Osteocyte (in vitro differentiated cells): ENCODE results near the gene GRIK4. TPM values are rescaled to one million over a fixed set of nuclear protein-coding genes. Genes with fewer than 3 reads are reported as not detected.

Experiments
- DNase-seq: peaks from one replicate; pipeline ENCODE4 v3.0.0; 2021; ENCODE audit warnings: mixed read lengths; ENCODE audit not compliant: unreplicated experiment; ENCODE audit errors: extremely low spot score
- H3K27ac Mint-ChIP-seq: one replicate; pipeline ENCODE4 v1.8.0; 2021; ENCODE audit warnings: mild to moderate bottlenecking, mixed read lengths; ENCODE audit not compliant: unreplicated experiment
- H3K27me3 Mint-ChIP-seq: one replicate; pipeline ENCODE4 v1.8.0; 2021; ENCODE audit warnings: mixed read lengths; ENCODE audit not compliant: unreplicated experiment
- H3K36me3 Mint-ChIP-seq: one replicate; pipeline ENCODE4 v1.8.0; 2021; ENCODE audit warnings: mixed read lengths; ENCODE audit not compliant: unreplicated experiment
- H3K4me1 Mint-ChIP-seq: one replicate; pipeline ENCODE4 v1.8.0; 2021; ENCODE audit warnings: mixed read lengths; ENCODE audit not compliant: unreplicated experiment
- H3K4me3 Mint-ChIP-seq: one replicate; pipeline ENCODE4 v1.8.0; 2021; ENCODE audit warnings: mild to moderate bottlenecking, moderate library complexity, mixed read lengths; ENCODE audit not compliant: unreplicated experiment
- H3K9me3 Mint-ChIP-seq: one replicate; pipeline ENCODE4 v1.8.0; 2021; ENCODE audit warnings: mixed read lengths; ENCODE audit not compliant: unreplicated experiment
- CTCF ChIP-seq: fragments of 200-600 bp; sonication (generic); IDR thresholded peaks from 2 replicates; pipeline ENCODE4 v1.5.0; 2021; ENCODE audit warnings: antibody characterized with exemption, mild to moderate bottlenecking, moderate library complexity
- total RNA-seq: library from RNA; stranded (reverse); gene quantifications from 2 replicates; pipeline ENCODE4 v1.2.1, GENCODE V29; 2021

GRIK4 gene
- total RNA-seq, 1 donor from 2014 or later = 0.11 TPM

GRCh38 chr11:120536797-120537169 is 25.2 kb downstream of the GRIK4 start:
- no peak for DNase-seq
- Mint-ChIP-seq H3K27me3 (peaks cover 5% of the 10 kb centered on the region), H3K4me3 (no peak overlapping the region), H3K4me1 (peaks cover 13% of the 10 kb centered on the region), H3K36me3 (no peaks in the 10 kb centered on the region), H3K9me3 (no peaks in the 10 kb centered on the region), H3K27ac (no peak overlapping the region)
- no peak for TF ChIP-seq CTCF

- DNase-seq = no peak
- H3K36me3 Mint-ChIP-seq = no peaks in the 10 kb centered on the region
- no peak overlapping the region for H3K27ac Mint-ChIP-seq
- no peak for TF ChIP-seq CTCF
- peaks cover 2% of the 10 kb centered on the region for H3K27me3 Mint-ChIP-seq
- H3K4me3 Mint-ChIP-seq = no peak overlapping the region
- peaks cover 6% of the 10 kb centered on the region for H3K9me3 Mint-ChIP-seq
- H3K4me1 Mint-ChIP-seq = peaks cover 7% of the 10 kb centered on the region
These were observed 26.4 kb downstream of the GRIK4 start for GRCh38 chr11:120537996-120538395.

GRCh38 chr11:120538707-120539106 is 27.2 kb downstream of the GRIK4 start:
- Mint-ChIP-seq H3K27me3 (peaks cover 2% of the 10 kb centered on the region), H3K9me3 (peaks cover 6% of the 10 kb centered on the region), H3K27ac (no peak overlapping the region), H3K36me3 (no peaks in the 10 kb centered on the region), H3K4me3 (no peak overlapping the region), H3K4me1 (peaks cover 7% of the 10 kb centered on the region)
- TF ChIP-seq CTCF = no peak
- no peak for DNase-seq

GRCh38 chr11:120539667-120540369 is 28.3 kb downstream of the GRIK4 start:
- Mint-ChIP-seq H3K27ac (no peak overlapping the region), H3K36me3 (no peaks in the 10 kb centered on the region)
- DNase-seq = no peak

More at GRCh38 chr11:120539667-120540369, 28.3 kb downstream of the GRIK4 start:
- no peaks in the 10 kb centered on the region for H3K27me3 Mint-ChIP-seq
- no peak overlapping the region for H3K4me3 Mint-ChIP-seq
- no peak for TF ChIP-seq CTCF
- peaks cover 7% of the 10 kb centered on the region for H3K4me1 Mint-ChIP-seq
- H3K9me3 Mint-ChIP-seq = peaks cover 6% of the 10 kb centered on the region
